HG02885 (cell line): ENCODE measurements around the gene DNAJA1.

ENCODE experiments used
- ATAC-seq: cut with Tn5 transposase; IDR thresholded peaks from one replicate; pipeline ENCODE4 v1.9.1; 2021; ENCODE audit warnings: mild to moderate bottlenecking; ENCODE audit not compliant: unreplicated experiment, poor library complexity

DNAJA1 gene

GRCh38 chr9:33025572-33026342 lies 684 bp downstream of the DNAJA1 start:
- ATAC-seq, result peak; percentile 42

GRCh38 chr9:33029231-33029786 lies 4.2 kb downstream of the DNAJA1 start:
- no peak for ATAC-seq

- no peak for ATAC-seq
Measured at GRCh38 chr9:33030285-33030684, 5.2 kb downstream of the DNAJA1 start.

- ATAC-seq, result no peak
Measured at GRCh38 chr9:33032292-33032691, 7.2 kb downstream of the DNAJA1 start.

- ATAC-seq, result no peak
Measured at GRCh38 chr9:33032865-33033264, 7.8 kb downstream of the DNAJA1 start.

GRCh38 chr9:33040792-33041431 lies 15.8 kb downstream of the DNAJA1 start:
- no peak for ATAC-seq

GRCh38 chr9:33041432-33042188 lies 16.5 kb downstream of the DNAJA1 start:
- no peak for ATAC-seq

GRCh38 chr9:33042473-33042872 lies 17.4 kb downstream of the DNAJA1 start:
- no peak for ATAC-seq

GRCh38 chr9:33043671-33044070 lies 18.6 kb downstream of the DNAJA1 start:
- peak; percentile 25 for ATAC-seq

GRCh38 chr9:33044162-33044673 lies 19.1 kb downstream of the DNAJA1 start:
- peak; percentile 84 for ATAC-seq

GRCh38 chr9:33044677-33045282 lies 19.7 kb downstream of the DNAJA1 start:
- no peak for ATAC-seq

GRCh38 chr9:33046061-33046460 lies 21.0 kb downstream of the DNAJA1 start:
- no peak for ATAC-seq

GRCh38 chr9:33048054-33048465 lies 23.0 kb downstream of the DNAJA1 start:
- no peak for ATAC-seq

- peak; percentile 80 for ATAC-seq
Measured at GRCh38 chr9:33049680-33050361, 24.7 kb downstream of the DNAJA1 start.

- ATAC-seq, result no peak
Measured at GRCh38 chr9:33051144-33051543, 26.1 kb downstream of the DNAJA1 start.

GRCh38 chr9:33065157-33066076 lies 40.3 kb downstream of the DNAJA1 start:
- ATAC-seq, result peak; percentile 82

GRCh38 chr9:33068991-33069390 lies 43.9 kb downstream of the DNAJA1 start:
- ATAC-seq, result no peak
